H4 (cell line): ENCODE data around the gene TBC1D12. TPM values are rescaled to one million over a fixed set of nuclear protein-coding genes. Genes with fewer than 3 reads are reported as not detected.
A peak's percentile ranks its signal among the peaks of the same experiment; 100 is the strongest.
"Not testable (repeated sequence)": the region's sequence is repeated elsewhere in the genome, so short reads cannot be mapped to it uniquely, and the experiment has no call there.

Experiments used
- DNase-seq: peaks from one replicate; pipeline ENCODE4 v3.0.0-alpha.2; 2015; ENCODE audit warnings: low spot score
- total RNA-seq: library from RNA; depleted of rRNA; stranded (reverse); fragments of >200 nt; shearing (Covaris generic); gene quantifications from 2 replicates; pipeline ENCODE4 v1.2.3, GENCODE V29; 2014

TBC1D12 gene
- total RNA-seq, 1 experiment from 2014 or later: 4.9 TPM

GRCh38 chr10:94451883-94452519, 49.7 kb downstream of the TBC1D12 start:
- no peak for DNase-seq

GRCh38 chr10:94456942-94457341, 54.6 kb downstream of the TBC1D12 start:
- no peak for DNase-seq

- no peak for DNase-seq
Measured at GRCh38 chr10:94459385-94459784, 57.0 kb downstream of the TBC1D12 start.

GRCh38 chr10:94461503-94461902, 59.2 kb downstream of the TBC1D12 start:
- DNase-seq: no peak

GRCh38 chr10:94462130-94462529, 59.8 kb downstream of the TBC1D12 start:
- DNase-seq: no peak

GRCh38 chr10:94465684-94466083, 63.3 kb downstream of the TBC1D12 start:
- no peak for DNase-seq

GRCh38 chr10:94481410-94481809, 79.1 kb downstream of the TBC1D12 start:
- no peak for DNase-seq

GRCh38 chr10:94483970-94484369, 81.6 kb downstream of the TBC1D12 start:
- DNase-seq: no peak

- DNase-seq: no peak
Measured at GRCh38 chr10:94485094-94485493, 82.8 kb downstream of the TBC1D12 start.

- DNase-seq: no peak
Measured at GRCh38 chr10:94487575-94487974, 85.2 kb downstream of the TBC1D12 start.

- DNase-seq: no peak
Measured at GRCh38 chr10:94489107-94489506, 86.8 kb downstream of the TBC1D12 start.

GRCh38 chr10:94489976-94490788, 87.8 kb downstream of the TBC1D12 start:
- no peak for DNase-seq

- DNase-seq: no peak
Measured at GRCh38 chr10:94490789-94491039, 88.4 kb downstream of the TBC1D12 start.

- DNase-seq: no peak
Measured at GRCh38 chr10:94493463-94493862, 91.1 kb downstream of the TBC1D12 start.

GRCh38 chr10:94496010-94496409, 93.7 kb downstream of the TBC1D12 start:
- DNase-seq: no peak

GRCh38 chr10:94496646-94497045, 94.3 kb downstream of the TBC1D12 start:
- DNase-seq: no peak

GRCh38 chr10:94500063-94500462, 97.7 kb downstream of the TBC1D12 start:
- DNase-seq: peak; percentile 10

GRCh38 chr10:94521276-94522250, 119.2 kb downstream of the TBC1D12 start:
- DNase-seq: no peak

GRCh38 chr10:94524146-94524545, 121.8 kb downstream of the TBC1D12 start:
- DNase-seq: peak; percentile 93

GRCh38 chr10:94524711-94525110, 122.4 kb downstream of the TBC1D12 start:
- no peak for DNase-seq

GRCh38 chr10:94531550-94531949, 129.2 kb downstream of the TBC1D12 start:
- not testable (repeated sequence) for DNase-seq

- DNase-seq: no peak
Measured at GRCh38 chr10:94533027-94533426, 130.7 kb downstream of the TBC1D12 start.
